GM12878 (cell line): Measurements from ENCODE around the gene ADGRG2. TPM values are rescaled to one million over a fixed set of nuclear protein-coding genes. Genes with fewer than 3 reads are reported as not detected.

Source experiments
- E2F4 ChIP-seq: IDR thresholded peaks from 2 replicates; pipeline ENCODE4 v1.6.1; 2012; ENCODE audit warnings: low read depth, low read length, improper control_type of control experiment
- EGR1 ChIP-seq, 2 experiments: IDR thresholded peaks; 1 replicate in 1 of 2; 2 replicates in 1 of 2; pipeline ENCODE4 v1.6.1; 2011 to 2012; ENCODE audit warnings: low read depth in 2 of 2, low read length in 2 of 2, borderline replicate concordance in 1 of 2, mild to moderate bottlenecking in 1 of 2, moderate library complexity in 1 of 2
- MYC ChIP-seq: IDR thresholded peaks from 2 replicates; pipeline ENCODE4 v1.6.1; 2011; ENCODE audit warnings: mild to moderate bottlenecking, low read length, moderate library complexity, inconsistent platforms; ENCODE audit not compliant: insufficient read depth, insufficient replicate concordance, insufficient read length, severe bottlenecking
- POLR2A ChIP-seq: IDR thresholded peaks from 2 replicates; pipeline ENCODE4 v1.6.1; 2011; ENCODE audit warnings: low read depth, mild to moderate bottlenecking, low read length
- ZNF592 ChIP-seq: fragments of 450-650 bp; IDR thresholded peaks from 2 replicates; pipeline ENCODE4 v1.6.1; 2017; ENCODE audit warnings: mild to moderate bottlenecking, moderate library complexity
- polyA plus RNA-seq, 11 experiments: library from polyadenylated mRNA; depleted of rRNA in 4 of 11; unstranded in 6 of 11; stranded (reverse) in 5 of 11; fragments of >200 nt; fragmentation: Nextera tagmentation in 4 of 11; fragmentation: Illumina TruSeq in 1 of 11; extraction: Ambion mirVana in 4 of 11; extraction: Trizol in 1 of 11; gene quantifications; 1 replicate in 1 of 11; 2 replicates in 10 of 11; pipeline versions ENCODE4 v1.2.1 to v1.2.3, GENCODE V29; 2011 to 2016; ENCODE audit warnings: inconsistent platforms in 2 of 11, missing spikeins in 2 of 11, low read depth in 1 of 11
- total RNA-seq, 4 experiments: library from RNA; depleted of rRNA in 3 of 4; stranded (reverse); fragments of >200 nt in 3 of 4; fragmentation: Illumina TruSeq in 1 of 4; extraction: Trizol in 1 of 4; gene quantifications; 2 replicates each; pipeline versions ENCODE4 v1.2.1 to v1.2.3, GENCODE V29; 2013 to 2021
- TF ChIP-seq, protein P1 (sequence below): fragments of 450-650 bp; formaldehyde crosslinking; IDR thresholded peaks from 2 replicates; pipeline ENCODE4 v1.4.0; 2022; ENCODE audit warnings: mild to moderate bottlenecking, moderate library complexity
- TF ChIP-seq, protein P2 (sequence below): fragments of 450-650 bp; IDR thresholded peaks from 2 replicates; pipeline ENCODE4 v1.6.1; 2018; ENCODE audit warnings: borderline replicate concordance, mild to moderate bottlenecking; ENCODE audit not compliant: partially characterized antibody
- TF ChIP-seq, protein P3 (sequence below): fragments of 450-650 bp; IDR thresholded peaks from 2 replicates; pipeline ENCODE4 v1.6.1; 2017; ENCODE audit warnings: mild to moderate bottlenecking, low read depth, inconsistent platforms; ENCODE audit not compliant: poor library complexity, severe bottlenecking

The ADGRG2 gene
- total and polyA plus RNA-seq, 10 of the 15 experiments (the other 5 are each of a cell fraction or from before 2014, with no cell fraction given): 0.02 to 0.29 (median 0.05) TPM; not detected in 5

DNA sequence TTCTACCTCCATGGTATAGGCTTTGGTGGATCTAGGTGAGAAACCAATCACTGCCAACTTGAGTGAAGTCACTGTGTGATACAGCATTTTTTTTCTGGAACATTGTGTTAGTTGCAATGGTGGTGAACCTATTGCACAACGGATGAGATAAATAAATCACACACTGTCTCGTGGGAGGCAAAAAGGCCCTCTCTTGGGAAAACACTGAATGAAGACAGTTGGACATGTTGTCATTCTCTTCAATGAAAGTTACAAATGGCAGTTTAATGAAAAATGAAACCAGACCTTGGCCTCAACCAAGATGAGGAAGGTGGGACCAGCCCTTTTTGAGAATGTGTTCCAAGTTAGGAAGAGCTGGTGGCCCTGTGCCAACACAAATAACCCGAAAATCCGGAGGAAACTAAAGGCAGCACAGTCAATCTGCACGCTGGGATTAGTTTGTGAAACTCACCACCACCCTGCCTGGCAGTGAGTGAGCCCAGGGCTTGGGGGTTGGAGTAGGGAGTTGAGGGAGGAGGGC, 5.4 kb upstream of the ADGRG2 start (continued):
- no peak for TF ChIP-seq POLR2A
- TF ChIP-seq, protein P1, sequence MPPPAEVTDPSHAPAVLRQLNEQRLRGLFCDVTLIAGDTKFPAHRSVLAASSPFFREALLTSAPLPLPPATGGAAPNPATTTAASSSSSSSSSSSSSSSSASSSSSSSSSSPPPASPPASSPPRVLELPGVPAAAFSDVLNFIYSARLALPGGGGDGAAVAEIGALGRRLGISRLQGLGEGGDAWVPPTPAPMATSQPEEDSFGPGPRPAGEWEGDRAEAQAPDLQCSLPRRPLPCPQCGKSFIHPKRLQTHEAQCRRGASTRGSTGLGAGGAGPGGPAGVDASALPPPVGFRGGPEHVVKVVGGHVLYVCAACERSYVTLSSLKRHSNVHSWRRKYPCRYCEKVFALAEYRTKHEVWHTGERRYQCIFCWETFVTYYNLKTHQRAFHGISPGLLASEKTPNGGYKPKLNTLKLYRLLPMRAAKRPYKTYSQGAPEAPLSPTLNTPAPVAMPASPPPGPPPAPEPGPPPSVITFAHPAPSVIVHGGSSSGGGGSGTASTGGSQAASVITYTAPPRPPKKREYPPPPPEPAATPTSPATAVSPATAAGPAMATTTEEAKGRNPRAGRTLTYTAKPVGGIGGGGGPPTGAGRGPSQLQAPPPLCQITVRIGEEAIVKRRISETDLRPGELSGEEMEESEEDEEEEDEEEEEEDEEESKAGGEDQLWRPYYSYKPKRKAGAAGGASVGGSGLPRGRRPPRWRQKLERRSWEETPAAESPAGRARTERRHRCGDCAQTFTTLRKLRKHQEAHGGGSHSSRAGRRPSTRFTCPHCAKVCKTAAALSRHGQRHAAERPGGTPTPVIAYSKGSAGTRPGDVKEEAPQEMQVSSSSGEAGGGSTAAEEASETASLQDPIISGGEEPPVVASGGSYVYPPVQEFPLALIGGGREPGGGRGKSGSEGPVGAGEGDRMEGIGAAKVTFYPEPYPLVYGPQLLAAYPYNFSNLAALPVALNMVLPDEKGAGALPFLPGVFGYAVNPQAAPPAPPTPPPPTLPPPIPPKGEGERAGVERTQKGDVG (CRISPR knock-in tag): no peak
- no peak for TF ChIP-seq MYC
- TF ChIP-seq, protein P2, sequence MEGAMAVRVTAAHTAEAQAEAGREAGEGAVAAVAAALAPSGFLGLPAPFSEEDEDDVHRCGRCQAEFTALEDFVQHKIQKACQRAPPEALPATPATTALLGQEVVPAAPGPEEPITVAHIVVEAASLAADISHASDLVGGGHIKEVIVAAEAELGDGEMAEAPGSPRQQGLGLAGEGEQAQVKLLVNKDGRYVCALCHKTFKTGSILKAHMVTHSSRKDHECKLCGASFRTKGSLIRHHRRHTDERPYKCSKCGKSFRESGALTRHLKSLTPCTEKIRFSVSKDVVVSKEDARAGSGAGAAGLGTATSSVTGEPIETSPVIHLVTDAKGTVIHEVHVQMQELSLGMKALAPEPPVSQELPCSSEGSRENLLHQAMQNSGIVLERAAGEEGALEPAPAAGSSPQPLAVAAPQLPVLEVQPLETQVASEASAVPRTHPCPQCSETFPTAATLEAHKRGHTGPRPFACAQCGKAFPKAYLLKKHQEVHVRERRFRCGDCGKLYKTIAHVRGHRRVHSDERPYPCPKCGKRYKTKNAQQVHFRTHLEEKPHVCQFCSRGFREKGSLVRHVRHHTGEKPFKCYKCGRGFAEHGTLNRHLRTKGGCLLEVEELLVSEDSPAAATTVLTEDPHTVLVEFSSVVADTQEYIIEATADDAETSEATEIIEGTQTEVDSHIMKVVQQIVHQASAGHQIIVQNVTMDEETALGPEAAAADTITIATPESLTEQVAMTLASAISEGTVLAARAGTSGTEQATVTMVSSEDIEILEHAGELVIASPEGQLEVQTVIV: no peak
- TF ChIP-seq E2F4: no peak
- no peak for TF ChIP-seq ZNF592
- TF ChIP-seq, protein P3, sequence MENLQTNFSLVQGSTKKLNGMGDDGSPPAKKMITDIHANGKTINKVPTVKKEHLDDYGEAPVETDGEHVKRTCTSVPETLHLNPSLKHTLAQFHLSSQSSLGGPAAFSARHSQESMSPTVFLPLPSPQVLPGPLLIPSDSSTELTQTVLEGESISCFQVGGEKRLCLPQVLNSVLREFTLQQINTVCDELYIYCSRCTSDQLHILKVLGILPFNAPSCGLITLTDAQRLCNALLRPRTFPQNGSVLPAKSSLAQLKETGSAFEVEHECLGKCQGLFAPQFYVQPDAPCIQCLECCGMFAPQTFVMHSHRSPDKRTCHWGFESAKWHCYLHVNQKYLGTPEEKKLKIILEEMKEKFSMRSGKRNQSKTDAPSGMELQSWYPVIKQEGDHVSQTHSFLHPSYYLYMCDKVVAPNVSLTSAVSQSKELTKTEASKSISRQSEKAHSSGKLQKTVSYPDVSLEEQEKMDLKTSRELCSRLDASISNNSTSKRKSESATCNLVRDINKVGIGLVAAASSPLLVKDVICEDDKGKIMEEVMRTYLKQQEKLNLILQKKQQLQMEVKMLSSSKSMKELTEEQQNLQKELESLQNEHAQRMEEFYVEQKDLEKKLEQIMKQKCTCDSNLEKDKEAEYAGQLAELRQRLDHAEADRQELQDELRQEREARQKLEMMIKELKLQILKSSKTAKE: no peak
- no peak for TF ChIP-seq EGR1 (IDR thresholded peaks at IDR 0.05; ENCODE audit: borderline replicate concordance in 1 of 2, low read depth in 2 of 2, low read length in 2 of 2)
